ENCODE results near the gene OR56A5.

Gene OR56A5

GRCh38 chr11:5940748-5941147 is 27.5 kb downstream of the OR56A5 start:
- Histone ChIP-seq H3K23ac (ENCODE audit: low read length) (no peak overlapping the region), H3K36me3 (ENCODE audit: control insufficient read depth, insufficient read depth, low read length) (no peaks in the 10 kb centered on the region), H3K79me1 (ENCODE audit: low read length) (no peaks in the 10 kb centered on the region), H3K4me3 (ENCODE audit: low read length) (no peak overlapping the region), H3K4me2 (ENCODE audit: low read length) (no peak overlapping the region), H4K5ac (ENCODE audit: low read length) (no peak overlapping the region), H3K18ac (ENCODE audit: low read length) (no peak overlapping the region), H2BK120ac (ENCODE audit: low read depth, low read length) (no peak overlapping the region), H4K8ac (ENCODE audit: low read depth, low read length) (no peak overlapping the region), H3K79me2 (ENCODE audit: control insufficient read depth, insufficient read depth, low read length) (no peaks in the 10 kb centered on the region), H3K27ac (ENCODE audit: low read depth, low read length) (no peak overlapping the region), H2BK15ac (replicated peaks; ENCODE audit: low read depth) (no peak overlapping the region), H3K9ac (ENCODE audit: low read length) (no peak overlapping the region), H3K27me3 (ENCODE audit: insufficient read depth, low read length, poor library complexity) (no peaks in the 10 kb centered on the region), H3K56ac (ENCODE audit: low read length) (no peak overlapping the region), H2BK5ac (ENCODE audit: low read length) (no peak overlapping the region), H3K4ac (ENCODE audit: low read depth, low read length) (no peak overlapping the region), H3K4me1 (ENCODE audit: control insufficient read depth, low read depth, low read length) (no peaks in the 10 kb centered on the region), H2AK5ac (ENCODE audit: low read length) (no peak overlapping the region)
- no CpG with 5 or more reads among the region's 2 CpGs for WGBS (ENCODE audit: extremely low coverage, insufficient coverage, low lambda C conversion rate)
- no peak for DNase-seq

- Histone ChIP-seq H3K9ac (ENCODE audit: low read length) (no peak overlapping the region), H4K8ac (ENCODE audit: low read depth, low read length) (no peak overlapping the region), H3K36me3 (ENCODE audit: control insufficient read depth, insufficient read depth, low read length) (no peaks in the 10 kb centered on the region), H3K27ac (ENCODE audit: low read depth, low read length) (no peak overlapping the region), H3K4ac (ENCODE audit: low read depth, low read length) (no peak overlapping the region), H4K5ac (ENCODE audit: low read length) (no peak overlapping the region), H3K4me2 (ENCODE audit: low read length) (no peak overlapping the region), H3K27me3 (ENCODE audit: insufficient read depth, low read length, poor library complexity) (no peaks in the 10 kb centered on the region), H3K56ac (ENCODE audit: low read length) (no peak overlapping the region), H3K79me1 (ENCODE audit: low read length) (no peaks in the 10 kb centered on the region), H2BK5ac (ENCODE audit: low read length) (no peak overlapping the region), H2BK120ac (ENCODE audit: low read depth, low read length) (no peak overlapping the region), H3K79me2 (ENCODE audit: control insufficient read depth, insufficient read depth, low read length) (no peaks in the 10 kb centered on the region), H2AK5ac (ENCODE audit: low read length) (no peak overlapping the region), H3K4me3 (ENCODE audit: low read length) (no peak overlapping the region), H2BK15ac (replicated peaks; ENCODE audit: low read depth) (no peak overlapping the region), H3K4me1 (ENCODE audit: control insufficient read depth, low read depth, low read length) (no peaks in the 10 kb centered on the region), H3K18ac (ENCODE audit: low read length) (no peak overlapping the region), H3K23ac (ENCODE audit: low read length) (no peak overlapping the region)
- no CpG with 5 or more reads among the region's 21 CpGs for WGBS (ENCODE audit: extremely low coverage, insufficient coverage, low lambda C conversion rate)
- no peak for DNase-seq
Measured at GRCh38 chr11:5938603-5938965, 29.7 kb downstream of the OR56A5 start.

DNA sequence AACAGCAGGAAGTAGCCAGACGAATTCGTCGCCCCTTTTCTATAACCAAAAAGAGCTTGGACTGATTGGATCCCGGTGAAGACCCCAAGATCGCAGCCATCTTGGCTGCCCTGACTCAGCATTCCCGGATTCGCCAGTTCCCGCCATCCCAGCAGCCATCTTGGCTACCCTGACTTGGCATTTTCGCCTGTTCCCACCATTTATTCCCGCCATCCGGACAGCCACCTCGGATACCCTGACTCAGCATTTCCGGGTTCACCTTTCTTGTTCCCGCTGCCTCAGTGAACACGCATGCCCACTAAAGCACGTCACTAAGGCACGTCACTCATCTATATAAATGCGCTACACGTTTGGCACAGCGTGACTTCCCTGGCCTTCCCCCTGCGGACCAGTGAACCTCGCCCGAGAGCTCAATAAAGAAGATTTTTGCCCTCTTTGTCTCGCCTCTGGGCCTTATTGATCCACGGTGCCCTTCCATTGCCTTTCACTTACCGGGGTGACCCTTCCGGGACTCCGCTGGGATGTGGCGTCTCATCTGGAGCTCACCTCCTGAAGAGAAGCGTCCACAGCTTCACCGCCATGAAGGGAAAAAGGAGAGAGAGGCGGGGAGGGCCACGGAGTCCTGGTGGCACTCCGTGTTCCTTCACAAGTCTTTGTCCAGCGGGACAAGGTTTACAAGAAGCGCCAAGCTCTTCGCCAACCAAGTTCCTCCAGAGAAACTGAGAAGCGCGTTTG is 30.3 kb downstream of the OR56A5 start:
- H3K4me2 ChIP-seq (ENCODE audit: low read length), result no peak overlapping the region
- DNase-seq, result no peak
- no peaks in the 10 kb centered on the region for H3K4me1 ChIP-seq (ENCODE audit: control insufficient read depth, low read depth, low read length)
- H3K79me1 ChIP-seq (ENCODE audit: low read length), result no peaks in the 10 kb centered on the region
- H3K9ac ChIP-seq (ENCODE audit: low read length), result no peak overlapping the region
- no CpG with 5 or more reads among the region's 39 CpGs for WGBS (ENCODE audit: extremely low coverage, insufficient coverage, low lambda C conversion rate)
- no peak overlapping the region for H4K5ac ChIP-seq (ENCODE audit: low read length)
- H2BK120ac ChIP-seq (ENCODE audit: low read depth, low read length), result no peak overlapping the region
- no peak overlapping the region for H3K4me3 ChIP-seq (ENCODE audit: low read length)
- no peak overlapping the region for H2AK5ac ChIP-seq (ENCODE audit: low read length)
- H3K36me3 ChIP-seq (ENCODE audit: control insufficient read depth, insufficient read depth, low read length), result no peaks in the 10 kb centered on the region
- H2BK5ac ChIP-seq (ENCODE audit: low read length), result no peak overlapping the region
- no peaks in the 10 kb centered on the region for H3K27me3 ChIP-seq (ENCODE audit: insufficient read depth, low read length, poor library complexity)
- no peak overlapping the region for H3K27ac ChIP-seq (ENCODE audit: low read depth, low read length)
- H4K8ac ChIP-seq (ENCODE audit: low read depth, low read length), result no peak overlapping the region
- no peak overlapping the region for H3K18ac ChIP-seq (ENCODE audit: low read length)
- no peak overlapping the region for H3K56ac ChIP-seq (ENCODE audit: low read length)
- H3K23ac ChIP-seq (ENCODE audit: low read length), result no peak overlapping the region
- H2BK15ac ChIP-seq (replicated peaks; ENCODE audit: low read depth), result no peak overlapping the region
- H3K79me2 ChIP-seq (ENCODE audit: control insufficient read depth, insufficient read depth, low read length), result no peaks in the 10 kb centered on the region
- H3K4ac ChIP-seq (ENCODE audit: low read depth, low read length), result no peak overlapping the region

- H2BK15ac ChIP-seq (replicated peaks; ENCODE audit: low read depth), result no peak overlapping the region
- no peak overlapping the region for H3K4me3 ChIP-seq (ENCODE audit: low read length)
- H3K23ac ChIP-seq (ENCODE audit: low read length), result no peak overlapping the region
- no peak overlapping the region for H3K56ac ChIP-seq (ENCODE audit: low read length)
- H4K5ac ChIP-seq (ENCODE audit: low read length), result no peak overlapping the region
- no peaks in the 10 kb centered on the region for H3K27me3 ChIP-seq (ENCODE audit: insufficient read depth, low read length, poor library complexity)
- no peak overlapping the region for H3K9ac ChIP-seq (ENCODE audit: low read length)
- H2BK5ac ChIP-seq (ENCODE audit: low read length), result no peak overlapping the region
- no peak overlapping the region for H3K4ac ChIP-seq (ENCODE audit: low read depth, low read length)
- H3K18ac ChIP-seq (ENCODE audit: low read length), result no peak overlapping the region
- no peak overlapping the region for H2BK120ac ChIP-seq (ENCODE audit: low read depth, low read length)
- H3K79me1 ChIP-seq (ENCODE audit: low read length), result no peaks in the 10 kb centered on the region
- no peak overlapping the region for H2AK5ac ChIP-seq (ENCODE audit: low read length)
- no CpG with 5 or more reads among the region's 10 CpGs for WGBS (ENCODE audit: extremely low coverage, insufficient coverage, low lambda C conversion rate)
- no peak overlapping the region for H3K4me2 ChIP-seq (ENCODE audit: low read length)
- H3K36me3 ChIP-seq (ENCODE audit: control insufficient read depth, insufficient read depth, low read length), result no peaks in the 10 kb centered on the region
- no peak overlapping the region for H4K8ac ChIP-seq (ENCODE audit: low read depth, low read length)
- no peak for DNase-seq
- no peaks in the 10 kb centered on the region for H3K79me2 ChIP-seq (ENCODE audit: control insufficient read depth, insufficient read depth, low read length)
- no peaks in the 10 kb centered on the region for H3K4me1 ChIP-seq (ENCODE audit: control insufficient read depth, low read depth, low read length)
- no peak overlapping the region for H3K27ac ChIP-seq (ENCODE audit: low read depth, low read length)
Measured at GRCh38 chr11:5933116-5933515, 35.2 kb downstream of the OR56A5 start.

GRCh38 chr11:5932671-5933070 is 35.6 kb downstream of the OR56A5 start:
- no peak for DNase-seq
- Histone ChIP-seq H3K36me3 (ENCODE audit: control insufficient read depth, insufficient read depth, low read length) (no peaks in the 10 kb centered on the region), H3K4ac (ENCODE audit: low read depth, low read length) (no peak overlapping the region), H4K8ac (ENCODE audit: low read depth, low read length) (no peak overlapping the region), H3K4me1 (ENCODE audit: control insufficient read depth, low read depth, low read length) (no peaks in the 10 kb centered on the region), H3K23ac (ENCODE audit: low read length) (no peak overlapping the region), H3K79me2 (ENCODE audit: control insufficient read depth, insufficient read depth, low read length) (no peaks in the 10 kb centered on the region), H2AK5ac (ENCODE audit: low read length) (no peak overlapping the region), H3K27me3 (ENCODE audit: insufficient read depth, low read length, poor library complexity) (no peaks in the 10 kb centered on the region), H3K56ac (ENCODE audit: low read length) (no peak overlapping the region), H3K9ac (ENCODE audit: low read length) (no peak overlapping the region), H3K4me3 (ENCODE audit: low read length) (no peak overlapping the region), H2BK5ac (ENCODE audit: low read length) (no peak overlapping the region), H3K18ac (ENCODE audit: low read length) (no peak overlapping the region), H2BK15ac (replicated peaks; ENCODE audit: low read depth) (no peak overlapping the region), H2BK120ac (ENCODE audit: low read depth, low read length) (no peak overlapping the region), H3K79me1 (ENCODE audit: low read length) (no peaks in the 10 kb centered on the region), H3K4me2 (ENCODE audit: low read length) (no peak overlapping the region), H3K27ac (ENCODE audit: low read depth, low read length) (no peak overlapping the region), H4K5ac (ENCODE audit: low read length) (no peak overlapping the region)
- no CpG with 5 or more reads among the region's 11 CpGs for WGBS (ENCODE audit: extremely low coverage, insufficient coverage, low lambda C conversion rate)

DNA sequence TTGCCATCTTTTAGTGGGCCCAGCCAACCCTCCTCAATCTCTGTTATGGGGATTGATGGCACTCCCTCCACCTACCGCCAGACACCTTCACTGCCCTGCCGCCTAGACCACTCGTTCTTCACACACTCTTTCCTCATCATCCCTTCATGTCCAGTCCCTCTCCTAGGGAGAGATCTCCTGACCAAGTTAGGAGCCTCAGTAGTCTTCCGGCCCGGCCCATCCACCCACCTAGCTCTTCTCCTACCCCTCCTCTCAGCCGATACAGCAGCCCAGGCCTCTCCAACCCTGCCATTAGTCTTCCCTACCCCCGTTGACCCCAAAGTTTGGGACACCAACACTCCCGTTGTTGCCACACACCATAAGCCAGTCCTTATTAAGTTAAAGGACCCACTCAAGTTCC is 37.2 kb downstream of the OR56A5 start:
- Histone ChIP-seq H2AK5ac (ENCODE audit: low read length) (no peak overlapping the region), H2BK15ac (replicated peaks; ENCODE audit: low read depth) (no peak overlapping the region), H3K23ac (ENCODE audit: low read length) (no peak overlapping the region), H3K18ac (ENCODE audit: low read length) (no peak overlapping the region), H4K8ac (ENCODE audit: low read depth, low read length) (no peak overlapping the region), H3K79me1 (ENCODE audit: low read length) (no peaks in the 10 kb centered on the region), H3K56ac (ENCODE audit: low read length) (no peak overlapping the region), H3K4me1 (ENCODE audit: control insufficient read depth, low read depth, low read length) (no peaks in the 10 kb centered on the region), H2BK120ac (ENCODE audit: low read depth, low read length) (no peak overlapping the region), H3K27me3 (ENCODE audit: insufficient read depth, low read length, poor library complexity) (no peaks in the 10 kb centered on the region), H4K5ac (ENCODE audit: low read length) (no peak overlapping the region), H3K4me3 (ENCODE audit: low read length) (no peak overlapping the region), H3K79me2 (ENCODE audit: control insufficient read depth, insufficient read depth, low read length) (no peaks in the 10 kb centered on the region), H2BK5ac (ENCODE audit: low read length) (no peak overlapping the region), H3K4ac (ENCODE audit: low read depth, low read length) (no peak overlapping the region), H3K27ac (ENCODE audit: low read depth, low read length) (no peak overlapping the region), H3K4me2 (ENCODE audit: low read length) (no peak overlapping the region), H3K9ac (ENCODE audit: low read length) (no peak overlapping the region), H3K36me3 (ENCODE audit: control insufficient read depth, insufficient read depth, low read length) (no peaks in the 10 kb centered on the region)
- no CpG with 5 or more reads among the region's 8 CpGs for WGBS (ENCODE audit: extremely low coverage, insufficient coverage, low lambda C conversion rate)
- DNase-seq, result no peak
